GM18951 (cell line): Measurements from ENCODE around the gene HORMAD2.

Experiments
- POLR2A ChIP-seq: IDR thresholded peaks from 4 replicates; pipeline ENCODE4 v1.6.1; 2011; ENCODE audit warnings: mild to moderate bottlenecking; ENCODE audit not compliant: insufficient read length, insufficient read depth; ENCODE audit errors: extremely low read depth
- in situ Hi-C: fragments of 300-500 bp; cut with MboI; formaldehyde crosslinking; loops from one replicate; pipeline ENCODE4 v1.12.0; 2022; ENCODE audit warnings: low sequenced_read_pairs, mixed read lengths, inconsistent platforms; ENCODE audit not compliant: unreplicated experiment

The HORMAD2 gene

GRCh38 chr22:30132290-30132996, 52.2 kb downstream of the HORMAD2 start:
- TF ChIP-seq POLR2A = no peak
- in situ Hi-C loops = no loop called here

- no peak for TF ChIP-seq POLR2A
These were observed 60.1 kb downstream of the HORMAD2 start for GRCh38 chr22:30140414-30140813.

GRCh38 chr22:30143265-30143664, 63.0 kb downstream of the HORMAD2 start:
- TF ChIP-seq POLR2A = no peak
- in situ Hi-C loops = no loop called here

More at GRCh38 chr22:30140414-30140813, 60.1 kb downstream of the HORMAD2 start:
- in situ Hi-C loops = no loop called here

GRCh38 chr22:30144391-30144790, 64.1 kb downstream of the HORMAD2 start:
- in situ Hi-C loops = no loop called here
- TF ChIP-seq POLR2A = no peak

GRCh38 chr22:30150212-30150611, 69.9 kb downstream of the HORMAD2 start:
- in situ Hi-C loops = no loop called here
- no peak for TF ChIP-seq POLR2A

- in situ Hi-C loops = no loop called here
These were observed 78.0 kb downstream of the HORMAD2 start for GRCh38 chr22:30158277-30158676.

GRCh38 chr22:30158744-30159500, 78.7 kb downstream of the HORMAD2 start:
- in situ Hi-C loops = no loop called here
- no peak for TF ChIP-seq POLR2A

More at GRCh38 chr22:30158277-30158676, 78.0 kb downstream of the HORMAD2 start:
- TF ChIP-seq POLR2A = no peak

GRCh38 chr22:30159561-30160353, 79.5 kb downstream of the HORMAD2 start:
- no peak for TF ChIP-seq POLR2A
- in situ Hi-C loops = no loop called here

GRCh38 chr22:30161051-30161469, 80.8 kb downstream of the HORMAD2 start:
- in situ Hi-C loops = no loop called here
- no peak for TF ChIP-seq POLR2A

- TF ChIP-seq POLR2A = no peak
- in situ Hi-C loops = no loop called here
These were observed 87.0 kb downstream of the HORMAD2 start for GRCh38 chr22:30167296-30167695.

GRCh38 chr22:30167734-30168133, 87.5 kb downstream of the HORMAD2 start:
- no peak for TF ChIP-seq POLR2A
- in situ Hi-C loops = no loop called here

GRCh38 chr22:30169002-30169401, 88.7 kb downstream of the HORMAD2 start:
- TF ChIP-seq POLR2A = no peak
- in situ Hi-C loops = no loop called here

GRCh38 chr22:30170129-30170528, 89.9 kb downstream of the HORMAD2 start:
- no peak for TF ChIP-seq POLR2A
- in situ Hi-C loops = no loop called here
